Measurements from ENCODE around the gene SULT2B1.
"Not testable (repeated sequence)": the region's sequence is repeated elsewhere in the genome, so short reads cannot be mapped to it uniquely, and the experiment has no call there.

The SULT2B1 gene

GRCh38 chr19:48530066-48530720 is 21.8 kb upstream of the SULT2B1 start:
- TF ChIP-seq, protein P1, sequence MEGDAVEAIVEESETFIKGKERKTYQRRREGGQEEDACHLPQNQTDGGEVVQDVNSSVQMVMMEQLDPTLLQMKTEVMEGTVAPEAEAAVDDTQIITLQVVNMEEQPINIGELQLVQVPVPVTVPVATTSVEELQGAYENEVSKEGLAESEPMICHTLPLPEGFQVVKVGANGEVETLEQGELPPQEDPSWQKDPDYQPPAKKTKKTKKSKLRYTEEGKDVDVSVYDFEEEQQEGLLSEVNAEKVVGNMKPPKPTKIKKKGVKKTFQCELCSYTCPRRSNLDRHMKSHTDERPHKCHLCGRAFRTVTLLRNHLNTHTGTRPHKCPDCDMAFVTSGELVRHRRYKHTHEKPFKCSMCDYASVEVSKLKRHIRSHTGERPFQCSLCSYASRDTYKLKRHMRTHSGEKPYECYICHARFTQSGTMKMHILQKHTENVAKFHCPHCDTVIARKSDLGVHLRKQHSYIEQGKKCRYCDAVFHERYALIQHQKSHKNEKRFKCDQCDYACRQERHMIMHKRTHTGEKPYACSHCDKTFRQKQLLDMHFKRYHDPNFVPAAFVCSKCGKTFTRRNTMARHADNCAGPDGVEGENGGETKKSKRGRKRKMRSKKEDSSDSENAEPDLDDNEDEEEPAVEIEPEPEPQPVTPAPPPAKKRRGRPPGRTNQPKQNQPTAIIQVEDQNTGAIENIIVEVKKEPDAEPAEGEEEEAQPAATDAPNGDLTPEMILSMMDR (IDR thresholded peaks at IDR 0.05; ENCODE audit: insufficient read depth, missing control alignments), result no peak
- DNase-seq (ENCODE audit: insufficient read length, low spot score) (no peak), FAIRE-seq (no peak)

- no peak for FAIRE-seq
- TF ChIP-seq, protein P1 (IDR thresholded peaks at IDR 0.05; ENCODE audit: insufficient read depth, missing control alignments), result no peak
- no peak for DNase-seq (ENCODE audit: insufficient read length, low spot score)
Observed at GRCh38 chr19:48530770-48531169, 21.2 kb upstream of the SULT2B1 start.

GRCh38 chr19:48533770-48534169 is 18.2 kb upstream of the SULT2B1 start:
- DNase-seq (ENCODE audit: insufficient read length, low spot score) (no peak), FAIRE-seq (no peak)
- TF ChIP-seq, protein P1 (IDR thresholded peaks at IDR 0.05; ENCODE audit: insufficient read depth, missing control alignments), result no peak

GRCh38 chr19:48537541-48537940 is 14.4 kb upstream of the SULT2B1 start:
- FAIRE-seq, result no peak
- TF ChIP-seq, protein P1 (IDR thresholded peaks at IDR 0.05; ENCODE audit: insufficient read depth, missing control alignments), result no peak

DNA sequence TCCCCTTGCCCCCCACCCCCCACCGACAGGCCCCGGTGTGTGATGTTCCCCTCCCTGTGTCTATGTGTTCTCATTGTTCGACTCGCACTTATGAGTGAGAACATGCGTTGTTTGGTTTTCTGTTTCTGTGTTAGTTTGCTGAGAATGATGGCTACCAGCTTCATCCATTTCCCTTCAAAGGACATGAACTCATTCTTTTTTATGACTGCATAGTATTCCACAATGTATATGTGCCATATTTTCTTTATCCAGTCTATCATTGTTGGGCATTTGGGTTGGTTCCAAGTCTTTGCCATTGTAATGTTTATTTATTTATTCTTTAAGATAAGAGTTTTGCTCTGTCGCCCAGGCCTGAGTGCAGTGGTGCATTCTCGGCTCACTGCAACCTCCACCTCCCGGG is 13.9 kb upstream of the SULT2B1 start:
- FAIRE-seq; DNase-seq (ENCODE audit: insufficient read length, low spot score): not testable (repeated sequence)

More at GRCh38 chr19:48537541-48537940, 14.4 kb upstream of the SULT2B1 start:
- no peak for DNase-seq (ENCODE audit: insufficient read length, low spot score)

- no peak for FAIRE-seq
- TF ChIP-seq, protein P1 (IDR thresholded peaks at IDR 0.05; ENCODE audit: insufficient read depth, missing control alignments), result no peak
- no peak for DNase-seq (ENCODE audit: insufficient read length, low spot score)
Observed at GRCh38 chr19:48539503-48540096, 12.4 kb upstream of the SULT2B1 start.

GRCh38 chr19:48540110-48540509 is 11.9 kb upstream of the SULT2B1 start:
- DNase-seq (ENCODE audit: insufficient read length, low spot score) (no peak), FAIRE-seq (no peak)
- TF ChIP-seq, protein P1 (IDR thresholded peaks at IDR 0.05; ENCODE audit: insufficient read depth, missing control alignments), result no peak

Measured in D721Med (cell line).